HUDEP-2 (cell line): ENCODE data around the gene KDR.

ENCODE experiments used
- DNase-seq, 76 experiments: peaks; one replicate each; lab custom pipeline; 2025; ENCODE audit not compliant: unreplicated experiment in 76 of 76; lab: John Stamatoyannopoulos, UW

KDR gene

DNA sequence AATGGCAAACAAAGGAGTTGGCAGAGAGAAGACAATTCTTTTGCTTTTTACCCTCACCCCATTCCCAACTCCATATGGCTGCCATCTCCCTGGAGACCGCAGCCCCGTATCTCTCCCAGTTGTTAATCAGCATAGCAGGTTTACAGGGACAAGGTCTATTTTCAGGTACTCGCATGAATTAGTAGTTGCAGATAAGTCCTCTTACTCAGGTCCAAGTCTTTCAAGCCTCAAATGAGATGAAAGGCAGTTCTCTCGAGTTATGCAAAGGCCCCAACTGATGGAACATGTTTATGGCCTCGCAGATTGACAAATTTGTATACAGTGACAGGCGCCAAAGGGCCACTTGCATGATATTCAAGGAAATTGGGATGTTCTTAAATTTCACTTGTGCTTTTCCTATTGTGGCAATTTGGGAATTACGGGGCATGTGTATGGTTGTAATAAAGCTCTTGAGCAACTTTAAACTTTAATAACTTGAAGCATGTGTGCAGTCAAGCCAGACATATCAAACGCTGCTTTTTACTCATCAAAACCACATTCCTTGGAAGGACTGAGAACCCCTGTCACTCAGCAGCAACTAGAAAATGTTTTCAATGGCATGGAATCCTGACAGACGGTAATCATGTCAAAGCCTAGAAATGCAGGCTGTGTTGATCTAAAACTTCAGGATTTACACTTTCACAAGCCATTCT, 45.1 kb downstream of the KDR start:
- DNase-seq: no peak

DNA sequence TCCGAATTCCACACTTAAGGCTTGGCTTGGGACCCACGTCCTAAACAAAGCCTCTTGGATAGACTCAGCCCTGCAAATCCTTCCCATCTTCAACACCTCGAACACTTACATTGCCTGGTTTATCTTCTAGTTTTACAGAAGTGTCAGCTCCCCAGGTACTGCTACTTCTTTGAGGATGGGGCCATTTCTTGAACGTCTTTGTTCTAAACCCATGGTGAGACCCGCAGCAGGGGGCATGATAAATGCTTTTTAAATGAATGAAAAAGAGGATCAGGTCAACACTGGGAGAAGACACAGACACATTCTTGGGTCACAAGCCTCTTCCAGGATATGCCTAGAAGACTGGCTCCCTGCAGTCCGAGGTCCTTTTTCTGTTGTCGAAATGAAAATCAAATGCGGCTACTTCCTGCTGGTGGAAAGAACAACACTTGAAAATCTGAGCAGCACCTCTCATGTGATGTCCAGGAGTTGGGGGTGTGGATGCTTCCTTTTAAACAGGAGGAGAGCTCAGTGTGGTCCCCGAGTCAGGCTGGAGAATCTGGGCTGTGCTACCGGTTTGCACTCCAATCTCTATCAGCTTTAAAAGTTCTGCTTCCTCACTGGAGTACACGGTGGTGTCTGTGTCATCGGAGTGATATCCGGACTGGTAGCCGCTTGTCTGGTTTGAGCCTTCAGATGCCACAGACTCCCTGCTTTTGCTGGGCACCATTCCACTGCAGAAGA, 45.8 kb downstream of the KDR start:
- DNase-seq: no peak

DNA sequence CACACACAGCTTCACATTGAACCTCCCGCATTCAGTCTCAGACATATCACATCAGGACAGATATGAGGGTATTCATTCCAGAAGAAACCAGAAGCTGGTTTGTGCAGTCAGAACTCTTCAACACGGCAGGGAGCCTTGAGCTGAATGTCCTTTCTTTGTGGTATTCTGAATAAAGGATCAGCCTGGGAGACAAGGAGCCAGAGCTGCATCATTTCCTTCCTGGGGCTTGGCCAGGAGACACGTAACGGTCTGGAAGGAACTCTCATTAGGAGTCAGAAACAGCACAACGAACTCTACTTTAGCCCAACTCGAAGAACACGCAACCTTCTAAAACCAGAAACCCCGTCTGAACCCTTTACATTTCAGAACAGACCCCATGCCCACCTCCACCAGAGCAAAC, 46.4 kb downstream of the KDR start:
- DNase-seq: no peak

DNA sequence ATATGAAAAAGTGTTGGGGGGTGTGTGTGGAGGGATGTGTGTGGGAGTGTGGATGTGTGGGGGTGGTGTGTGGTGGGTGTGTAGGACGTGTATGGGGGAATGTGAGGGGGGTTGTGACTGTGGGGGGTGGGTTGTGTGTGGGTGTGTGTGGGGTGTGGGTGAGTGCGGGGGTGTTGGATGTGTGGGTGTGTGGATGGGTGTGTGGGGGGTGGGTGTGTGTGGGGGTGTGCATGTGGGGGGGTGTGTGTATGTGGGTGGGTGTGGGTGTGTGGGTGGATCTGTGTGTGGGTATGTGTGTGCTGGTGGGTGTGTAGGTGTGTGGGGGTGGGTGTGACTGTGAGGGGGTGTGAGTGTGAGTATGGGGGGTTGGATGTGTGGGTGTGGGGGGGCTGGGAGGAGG, 47.8 kb downstream of the KDR start:
- DNase-seq: no peak

DNA sequence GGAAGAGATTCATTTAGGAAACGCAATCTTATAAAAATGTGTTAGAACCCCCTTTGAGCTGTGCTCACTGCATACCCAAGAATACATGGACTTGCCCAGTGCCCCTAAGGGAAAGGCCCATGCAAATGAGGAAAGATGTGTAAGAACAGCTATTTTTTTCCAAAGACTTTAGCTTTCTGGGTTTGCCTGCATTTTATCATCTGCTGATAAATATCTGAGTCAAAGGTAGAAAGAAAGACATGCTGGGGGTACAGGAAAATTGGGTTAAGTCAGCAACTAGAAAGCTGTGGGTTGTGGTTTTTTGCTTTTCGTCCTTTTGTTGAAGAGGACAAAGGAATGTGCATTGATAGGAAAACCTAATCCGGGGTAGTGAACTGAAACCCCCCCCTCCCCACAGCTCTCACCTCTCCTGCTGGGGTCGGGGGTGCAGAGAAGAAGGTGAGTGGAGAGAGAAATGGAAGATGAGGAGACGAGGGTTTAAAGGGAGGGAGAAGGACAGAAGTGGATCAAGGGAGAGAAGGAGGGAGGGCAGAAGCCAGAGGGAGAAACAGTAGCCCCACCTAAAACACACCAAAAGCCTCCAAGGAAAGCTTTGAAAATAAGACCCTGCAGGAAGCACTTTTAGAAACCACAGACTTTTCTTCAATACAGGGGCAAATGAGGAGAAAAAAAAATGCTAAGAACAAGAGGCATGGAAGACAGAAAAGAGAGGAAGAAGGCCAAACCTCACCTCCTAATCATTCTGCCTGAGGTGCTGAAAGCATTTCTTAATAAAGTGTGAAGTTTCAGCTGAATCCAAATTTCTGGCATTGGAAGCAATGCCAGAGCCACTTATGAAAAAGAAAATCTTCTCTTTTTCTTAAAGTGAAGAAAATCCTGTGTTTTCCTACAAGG, 49.3 kb downstream of the KDR start:
- no peak for DNase-seq

DNA sequence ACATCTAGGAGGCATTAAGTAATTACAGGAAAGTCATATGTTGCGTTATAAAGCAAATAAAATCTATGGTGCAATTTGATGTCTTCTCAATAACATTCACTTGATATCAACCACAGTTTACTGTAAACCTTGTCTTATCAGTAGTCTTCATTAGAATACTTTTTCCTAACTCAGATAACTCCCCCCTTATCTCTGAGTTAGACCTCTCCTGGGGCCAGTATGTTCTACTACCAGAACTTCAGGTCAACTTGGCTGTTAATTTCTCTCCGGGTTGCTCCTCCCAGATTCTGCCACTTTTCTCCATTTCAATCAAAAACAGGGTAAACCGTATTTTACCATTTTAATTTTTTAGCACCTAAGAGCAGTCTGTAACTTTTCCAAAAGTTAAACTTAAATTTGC, 50.0 kb downstream of the KDR start:
- DNase-seq: no peak

DNA sequence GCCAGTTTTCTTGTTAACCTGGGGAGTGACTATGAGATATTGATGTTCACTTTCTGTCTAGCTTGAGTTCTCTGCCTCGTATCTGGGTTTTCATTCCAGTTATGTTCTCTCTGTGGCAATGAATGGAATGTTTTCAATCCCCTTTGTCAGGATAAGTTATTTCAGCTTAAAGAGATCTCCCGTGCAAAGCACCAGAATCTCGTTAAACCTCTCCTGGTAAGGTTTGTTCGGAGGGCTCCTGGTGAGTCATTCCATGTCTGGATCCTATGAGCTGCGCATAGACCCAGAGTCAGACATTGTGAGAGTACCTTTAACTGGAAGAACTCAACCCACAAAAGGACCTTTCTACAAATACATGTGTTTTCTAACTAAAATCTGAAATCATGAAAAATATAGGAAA, 51.0 kb downstream of the KDR start:
- DNase-seq: no peak

DNA sequence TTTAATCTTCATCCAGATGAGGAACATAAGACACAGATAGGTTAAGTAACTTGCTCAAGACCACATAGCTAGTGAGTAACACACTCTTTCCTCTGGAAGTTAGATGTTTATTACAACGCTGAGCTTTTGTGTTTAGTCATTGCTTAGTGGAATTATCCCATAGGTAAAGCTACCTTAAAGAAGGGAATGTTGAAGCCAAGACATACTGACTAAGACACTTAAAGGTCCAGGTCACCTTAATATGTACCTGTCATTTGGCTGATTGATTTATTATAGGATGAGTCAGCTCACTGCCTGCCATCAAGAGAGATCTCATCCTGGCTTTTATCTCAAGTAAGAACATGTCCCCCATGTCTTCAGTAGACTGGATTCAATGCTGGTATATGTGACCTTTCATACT, 53.4 kb downstream of the KDR start:
- DNase-seq: no peak

DNA sequence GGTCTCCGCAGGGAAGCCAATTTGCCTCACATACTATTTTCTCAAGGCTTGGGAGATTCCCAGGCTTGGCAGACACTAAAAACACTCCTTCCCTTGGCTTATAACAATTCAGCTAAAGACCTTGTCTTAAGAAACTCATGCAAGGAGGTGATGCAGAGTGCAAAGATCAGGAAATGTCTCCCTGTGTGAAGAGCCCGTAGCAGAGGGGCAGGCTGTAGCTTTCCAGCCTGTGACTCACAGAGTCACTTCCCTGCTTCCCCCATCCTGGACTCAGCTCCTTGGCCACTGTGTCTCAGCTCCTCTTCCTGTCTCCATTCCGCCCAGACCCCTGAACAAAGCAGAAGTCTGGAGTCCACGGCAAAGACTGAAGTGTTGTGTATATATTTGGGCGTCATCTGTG, 56.1 kb downstream of the KDR start:
- DNase-seq: no peak

DNA sequence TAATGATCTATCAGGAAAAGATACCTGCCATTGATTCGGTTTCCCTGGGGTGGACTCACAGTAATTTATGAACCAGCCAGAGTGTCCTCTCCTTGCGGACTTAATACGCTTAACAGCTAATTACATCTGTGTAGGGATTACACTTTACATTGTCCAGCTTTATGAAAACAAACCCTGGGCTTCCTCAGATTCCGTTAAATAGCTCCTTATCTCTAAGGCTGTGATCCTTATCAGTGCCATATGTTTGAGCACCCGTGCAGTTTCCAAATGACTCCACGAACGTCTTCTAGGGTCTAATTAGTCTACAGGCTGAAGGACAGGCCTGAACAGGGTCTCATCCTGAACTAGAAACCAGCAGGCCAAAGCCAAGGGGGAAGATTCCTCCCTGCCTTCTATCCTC, 56.9 kb downstream of the KDR start:
- no peak for DNase-seq

DNA sequence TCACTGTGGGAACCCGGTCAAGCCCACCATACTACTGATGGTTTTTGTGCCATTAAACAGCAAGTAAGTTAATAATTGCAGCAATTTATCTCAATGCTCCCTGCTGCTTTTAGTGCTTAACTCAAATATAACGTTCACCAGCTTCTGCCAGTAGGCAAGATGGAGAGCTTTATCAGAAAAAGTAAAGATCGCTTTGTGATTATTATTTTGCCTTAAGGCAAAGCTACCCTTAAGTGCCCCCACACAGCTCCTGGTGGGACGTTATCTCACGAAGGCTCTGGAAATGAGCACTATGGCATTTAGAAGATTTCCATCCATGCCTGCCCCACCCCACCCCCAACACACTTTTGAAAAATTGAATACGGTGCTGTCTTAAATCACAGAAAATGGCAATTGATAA, 59.4 kb downstream of the KDR start:
- no peak for DNase-seq

DNA sequence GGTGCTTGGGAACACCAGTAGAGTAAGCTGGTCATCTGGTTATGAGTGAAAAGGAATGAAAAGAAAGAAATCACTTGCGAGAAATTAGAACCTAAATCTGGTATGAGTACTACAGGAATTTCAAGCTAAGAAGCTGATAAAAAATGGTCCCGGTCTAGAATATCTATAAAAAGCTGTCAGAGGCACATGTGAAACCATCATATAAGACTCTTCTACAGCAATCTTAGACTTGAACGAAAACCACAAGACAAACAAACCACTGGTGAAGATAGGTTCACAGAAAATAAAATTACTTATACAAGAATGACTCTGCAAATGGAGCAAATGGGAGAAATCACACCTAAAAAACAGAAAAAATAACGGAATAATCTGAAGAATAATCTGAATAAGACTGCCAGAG, 69.9 kb downstream of the KDR start:
- DNase-seq: no peak

DNA sequence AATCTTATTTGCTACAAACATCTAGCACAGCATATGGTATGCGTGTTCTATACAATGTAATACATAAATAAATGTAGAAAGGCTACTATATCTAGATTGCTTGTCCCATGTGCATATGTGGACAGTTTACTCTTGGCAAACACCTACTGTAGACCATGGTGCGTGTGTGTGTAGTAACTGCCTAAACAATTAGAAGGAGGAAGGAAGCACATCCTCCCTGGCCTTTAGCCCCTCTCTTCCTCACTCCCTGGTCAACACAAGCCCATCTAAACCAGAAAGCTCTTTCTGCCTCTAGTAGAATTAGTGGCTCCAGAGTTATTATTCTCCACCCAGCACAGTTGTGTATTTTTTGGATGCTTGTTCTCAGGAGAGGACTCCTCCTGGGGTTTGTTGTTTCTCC, 73.9 kb downstream of the KDR start:
- no peak for DNase-seq

DNA sequence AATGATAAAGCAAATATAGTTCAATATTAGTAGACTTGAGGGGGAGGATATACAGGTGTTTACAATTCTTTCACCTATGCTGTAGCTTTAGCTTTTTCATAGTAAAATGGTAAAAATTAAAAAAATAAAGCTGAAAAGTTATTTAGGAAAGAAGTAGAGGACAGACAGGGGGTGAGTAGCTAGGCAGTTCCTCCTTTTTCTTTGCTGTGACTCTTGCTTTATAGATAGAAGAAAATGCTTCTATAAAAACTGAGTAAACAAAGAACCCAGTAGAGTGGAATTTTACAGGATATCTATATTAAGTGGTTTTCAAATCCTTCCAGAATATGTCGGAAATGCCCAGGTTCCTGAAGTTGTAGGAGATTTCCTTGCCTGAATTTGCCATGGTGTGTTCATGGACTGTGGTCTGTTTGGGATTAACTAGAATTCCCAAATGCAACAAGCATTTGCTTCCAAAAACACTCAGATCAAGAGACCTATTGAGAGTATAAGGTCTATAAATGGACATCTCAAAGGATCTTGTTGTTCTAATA, 74.9 kb downstream of the KDR start:
- DNase-seq: no peak

DNA sequence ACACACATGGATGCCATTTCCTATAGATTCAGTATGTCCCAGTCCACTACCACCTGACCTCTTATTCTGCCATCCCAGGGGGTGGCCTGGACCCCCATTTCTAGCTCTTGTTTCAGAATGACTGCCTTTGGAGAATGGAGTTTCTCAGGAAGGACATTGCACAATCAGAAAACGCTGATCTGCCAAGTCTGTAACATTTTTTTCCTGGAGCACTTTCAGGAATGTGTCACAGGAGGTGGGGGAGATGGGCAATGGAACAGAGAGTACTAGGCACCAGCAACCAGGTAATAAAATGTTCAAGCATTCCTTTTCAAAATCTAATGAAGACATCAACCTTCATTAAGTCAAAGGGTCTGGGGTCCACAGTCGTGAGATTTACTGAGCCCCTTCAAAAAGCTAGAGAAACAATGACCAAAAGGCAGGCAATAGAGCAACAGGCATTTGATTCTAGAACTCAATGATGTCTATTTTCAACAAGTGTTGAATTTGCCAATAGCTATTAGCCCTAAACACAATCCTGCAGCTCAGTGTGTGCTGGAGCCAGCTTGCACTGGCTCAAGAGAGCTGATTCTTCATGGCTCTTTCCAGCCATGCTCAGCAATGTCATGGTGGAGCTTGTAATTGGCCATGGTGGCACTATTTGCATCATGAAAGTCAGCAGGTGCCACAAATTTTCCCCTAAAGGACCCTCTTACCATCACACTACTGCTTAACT, 87.1 kb downstream of the KDR start:
- DNase-seq: no peak

DNA sequence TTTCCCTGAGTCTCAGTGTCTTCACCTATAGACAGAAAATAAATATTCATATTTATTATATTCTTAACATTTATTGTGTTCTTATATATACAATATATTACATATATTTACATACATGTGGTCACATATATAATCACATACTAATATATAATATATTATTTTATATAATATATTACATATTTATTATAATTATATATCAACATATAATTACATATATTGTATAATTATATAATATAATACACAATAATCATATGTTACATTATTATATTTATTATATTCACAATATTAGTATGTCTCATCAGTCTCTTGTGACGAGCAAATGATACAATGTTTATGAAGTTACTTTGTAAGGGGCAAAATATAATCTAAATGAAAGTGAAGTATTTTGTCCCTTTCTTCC, 87.7 kb downstream of the KDR start:
- DNase-seq: no peak

DNA sequence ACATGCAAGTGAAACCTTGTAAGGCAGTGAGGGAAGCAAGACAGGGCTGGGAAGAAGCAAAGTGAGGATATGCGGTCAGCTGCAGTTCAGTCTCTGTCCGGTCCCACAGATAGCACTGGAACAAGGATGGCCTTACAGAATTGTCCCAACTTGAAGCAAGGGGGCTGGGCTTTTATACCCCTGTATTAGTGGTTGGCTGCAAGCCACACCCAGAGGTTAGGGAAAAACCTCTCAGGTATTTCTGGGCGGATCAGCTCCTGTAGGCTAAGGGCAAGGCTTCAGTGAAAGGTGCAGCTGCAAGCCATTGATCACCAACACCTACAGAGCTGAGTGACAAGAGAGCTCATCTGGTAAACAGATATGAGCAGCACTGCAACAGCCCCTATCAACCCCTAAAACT, 89.0 kb downstream of the KDR start:
- DNase-seq: no peak

DNA sequence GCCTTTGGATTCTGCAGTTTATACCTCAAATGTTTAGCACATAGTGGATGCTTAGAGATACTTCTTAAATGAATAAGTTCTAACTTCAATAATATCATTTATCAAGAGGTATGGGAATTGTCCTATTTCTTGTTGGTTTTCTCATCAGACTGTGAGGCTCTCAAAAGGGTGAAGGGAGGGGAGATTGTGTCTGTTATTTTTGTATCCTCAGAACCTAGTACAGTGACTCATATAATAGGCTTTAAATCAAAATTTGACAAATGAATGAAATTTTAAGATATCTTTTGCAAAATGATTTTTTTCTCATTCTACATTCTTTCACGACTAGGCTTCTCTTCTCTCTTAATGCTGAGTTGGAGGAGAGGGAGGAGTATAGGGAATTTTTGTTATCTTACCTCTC, 89.5 kb downstream of the KDR start:
- no peak for DNase-seq

DNA sequence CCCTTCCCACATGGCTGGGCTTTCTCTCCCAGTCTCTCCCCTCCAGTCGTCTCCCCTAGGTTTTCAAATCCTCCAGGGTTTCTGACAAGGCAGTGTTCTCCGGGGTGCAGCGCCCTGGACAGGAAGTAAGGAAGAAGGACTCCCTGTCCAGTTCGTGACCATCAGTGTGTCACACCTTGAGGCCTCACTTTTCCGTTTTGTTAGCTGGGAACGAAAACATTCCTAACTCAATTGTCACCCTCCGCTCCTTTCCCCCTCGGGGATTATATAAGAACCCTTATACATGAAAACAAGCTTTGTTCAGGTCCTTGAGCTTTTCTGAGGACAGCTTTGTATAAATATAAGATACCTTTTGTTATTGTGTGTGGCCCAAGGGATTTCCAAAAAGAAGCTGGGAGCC, 92.1 kb downstream of the KDR start:
- DNase-seq: no peak

DNA sequence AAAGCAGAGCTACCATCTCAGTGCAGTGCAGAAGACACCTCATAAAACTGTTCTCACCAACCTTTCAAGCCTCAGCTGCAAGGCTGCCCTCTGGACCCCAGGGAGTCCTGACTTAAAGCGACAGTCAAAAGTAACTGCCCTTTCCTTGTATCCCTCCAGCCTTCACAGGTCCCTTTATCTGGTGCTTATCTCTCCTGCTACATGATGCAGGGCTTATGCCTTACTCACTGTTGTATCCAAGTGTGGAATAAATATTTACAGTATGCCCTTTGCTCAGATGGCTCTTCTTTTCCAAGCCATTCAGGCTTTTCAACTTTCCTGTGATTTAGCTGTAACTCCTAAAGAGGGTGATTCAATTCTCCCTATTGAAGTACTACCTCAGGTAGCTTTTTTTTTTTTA, 92.6 kb downstream of the KDR start:
- DNase-seq: no peak

DNA sequence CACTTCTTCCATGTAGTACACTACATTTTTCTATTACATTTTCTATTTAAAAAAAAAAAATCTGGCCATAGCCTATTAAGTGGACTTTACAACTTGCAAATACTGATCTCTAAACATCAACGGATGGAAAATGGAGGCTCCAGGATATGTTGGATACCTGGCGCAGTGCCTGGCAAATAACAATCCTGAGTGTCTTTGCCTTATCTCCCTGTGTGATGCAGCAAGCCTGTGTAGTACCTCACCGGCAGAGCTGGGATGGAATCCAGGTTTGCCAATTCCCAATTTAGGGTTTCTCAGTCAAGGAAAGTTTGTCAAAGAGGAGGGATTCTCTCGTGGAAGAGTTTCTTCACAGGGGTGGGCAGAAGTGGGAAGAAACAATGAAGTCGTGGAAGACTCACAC, 93.2 kb downstream of the KDR start:
- DNase-seq: no peak
